SK-N-SH treated with all-trans-retinoic acid at 6 μM for 48 hours (cell line): ENCODE results near the gene TBX10.

Experiments used
- ARNTL ChIP-seq: fragments of 450-650 bp; formaldehyde crosslinking; IDR thresholded peaks from 2 replicates; pipeline ENCODE4 v1.5.0; 2020; ENCODE audit warnings: low read depth, mild to moderate bottlenecking, moderate library complexity, borderline replicate concordance
- CSDC2 ChIP-seq: fragments of 250-450 bp; sonication (Bioruptor Pico); IDR thresholded peaks from 2 replicates; pipeline ENCODE4 v1.5.0; 2020; ENCODE audit warnings: mild to moderate bottlenecking, moderate library complexity
- GLIS3 ChIP-seq: fragments of 250-450 bp; sonication (Bioruptor Pico); IDR thresholded peaks from 2 replicates; pipeline ENCODE4 v1.5.0; 2020; ENCODE audit warnings: mild to moderate bottlenecking, moderate library complexity
- ISL1 ChIP-seq: fragments of 250-450 bp; sonication (Bioruptor Pico); IDR thresholded peaks from 2 replicates; pipeline ENCODE4 v2.1.2; 2022; ENCODE audit warnings: mild to moderate bottlenecking, moderate library complexity
- OSR1 ChIP-seq: fragments of 250-450 bp; sonication (Bioruptor Pico); IDR thresholded peaks from 2 replicates; pipeline ENCODE4 v1.8.0; 2022; ENCODE audit warnings: moderate library complexity, mild to moderate bottlenecking, inconsistent platforms
- RARB ChIP-seq: fragments of 250-450 bp; sonication (Bioruptor Pico); IDR thresholded peaks from 2 replicates; pipeline ENCODE4 v1.8.0; 2021; ENCODE audit warnings: mild to moderate bottlenecking, moderate library complexity
- ZFP3 ChIP-seq: fragments of 250-450 bp; sonication (Bioruptor Pico); IDR thresholded peaks from 2 replicates; pipeline ENCODE4 v1.5.0; 2020; ENCODE audit warnings: mild to moderate bottlenecking, moderate library complexity
- ZNF565 ChIP-seq: fragments of 450-650 bp; formaldehyde crosslinking; conservative IDR thresholded peaks from 2 replicates; pipeline ENCODE4 v1.5.0; 2020; ENCODE audit warnings: low read depth, mild to moderate bottlenecking, moderate library complexity
- ZNF70 ChIP-seq: fragments of 450-650 bp; formaldehyde crosslinking; IDR thresholded peaks from 2 replicates; pipeline ENCODE4 v1.5.0; 2020; ENCODE audit warnings: mild to moderate bottlenecking, moderate library complexity
- ZNF8 ChIP-seq: fragments of 450-650 bp; formaldehyde crosslinking; IDR thresholded peaks from 2 replicates; pipeline ENCODE4 v1.5.0; 2020; ENCODE audit warnings: mild to moderate bottlenecking, moderate library complexity
- TF ChIP-seq, protein P1 (sequence below): fragments of 250-450 bp; sonication (Bioruptor Pico); IDR thresholded peaks from 2 replicates; pipeline ENCODE4 v1.5.0; 2020; ENCODE audit warnings: mild to moderate bottlenecking, moderate library complexity
- TF ChIP-seq, protein P2 (sequence below): fragments of 250-450 bp; sonication (Bioruptor Pico); IDR thresholded peaks from 2 replicates; pipeline ENCODE4 v1.5.1; 2021; ENCODE audit warnings: mild to moderate bottlenecking, moderate library complexity
- TF ChIP-seq, protein P3 (sequence below): fragments of 250-450 bp; sonication (Bioruptor Pico); IDR thresholded peaks from 2 replicates; pipeline ENCODE4 v1.8.0; 2020; ENCODE audit warnings: mild to moderate bottlenecking, moderate library complexity, borderline replicate concordance

DNA sequence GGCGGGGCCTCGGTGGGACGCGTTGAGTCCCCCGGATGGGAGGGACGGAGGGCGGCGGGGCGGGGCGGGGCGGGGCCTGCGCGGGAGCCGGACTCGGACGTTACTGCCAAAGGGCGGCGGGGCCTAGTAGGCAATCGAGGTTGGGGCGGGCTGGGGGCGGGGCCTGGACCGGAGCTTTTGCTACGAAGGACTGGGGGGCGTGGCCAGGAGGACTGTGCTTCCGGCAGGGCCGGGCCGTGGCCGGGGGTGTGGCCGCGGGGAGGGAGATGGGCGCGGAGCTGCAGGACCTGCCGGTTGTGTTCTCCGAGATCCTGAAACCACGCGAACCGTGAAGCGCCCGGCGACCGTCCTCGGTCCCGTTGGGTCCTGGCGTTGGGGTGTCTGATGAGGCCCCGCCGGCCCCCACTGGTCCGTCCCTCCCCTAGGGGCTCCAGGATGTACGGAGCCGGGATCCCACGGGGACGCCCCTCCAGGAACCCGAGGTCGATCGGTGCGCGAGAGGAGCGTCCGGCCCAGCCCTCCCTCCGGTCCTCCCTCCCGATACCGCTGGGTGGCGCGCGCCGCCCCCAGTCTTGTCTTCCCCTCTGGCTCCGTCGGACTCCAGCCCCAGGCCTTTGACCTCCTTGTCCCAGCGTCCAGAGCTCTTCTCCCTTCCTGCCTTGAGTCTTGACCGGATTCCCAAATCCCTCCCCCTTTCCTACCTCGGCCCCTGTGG, 9.2 kb downstream of the TBX10 start:
- TF ChIP-seq ZFP3 (CRISPR knock-in tag) (no peak), ARNTL (no peak), OSR1 (CRISPR knock-in tag) (no peak), CSDC2 (CRISPR knock-in tag) (no peak), ZNF70 (peak; percentile 53; the same call in 1 of the 2 replicates), RARB (no peak), ISL1 (CRISPR knock-in tag) (no peak), GLIS3 (CRISPR knock-in tag) (no peak), ZNF8 (no peak), ZNF565 (no peak)
- TF ChIP-seq, protein P1, sequence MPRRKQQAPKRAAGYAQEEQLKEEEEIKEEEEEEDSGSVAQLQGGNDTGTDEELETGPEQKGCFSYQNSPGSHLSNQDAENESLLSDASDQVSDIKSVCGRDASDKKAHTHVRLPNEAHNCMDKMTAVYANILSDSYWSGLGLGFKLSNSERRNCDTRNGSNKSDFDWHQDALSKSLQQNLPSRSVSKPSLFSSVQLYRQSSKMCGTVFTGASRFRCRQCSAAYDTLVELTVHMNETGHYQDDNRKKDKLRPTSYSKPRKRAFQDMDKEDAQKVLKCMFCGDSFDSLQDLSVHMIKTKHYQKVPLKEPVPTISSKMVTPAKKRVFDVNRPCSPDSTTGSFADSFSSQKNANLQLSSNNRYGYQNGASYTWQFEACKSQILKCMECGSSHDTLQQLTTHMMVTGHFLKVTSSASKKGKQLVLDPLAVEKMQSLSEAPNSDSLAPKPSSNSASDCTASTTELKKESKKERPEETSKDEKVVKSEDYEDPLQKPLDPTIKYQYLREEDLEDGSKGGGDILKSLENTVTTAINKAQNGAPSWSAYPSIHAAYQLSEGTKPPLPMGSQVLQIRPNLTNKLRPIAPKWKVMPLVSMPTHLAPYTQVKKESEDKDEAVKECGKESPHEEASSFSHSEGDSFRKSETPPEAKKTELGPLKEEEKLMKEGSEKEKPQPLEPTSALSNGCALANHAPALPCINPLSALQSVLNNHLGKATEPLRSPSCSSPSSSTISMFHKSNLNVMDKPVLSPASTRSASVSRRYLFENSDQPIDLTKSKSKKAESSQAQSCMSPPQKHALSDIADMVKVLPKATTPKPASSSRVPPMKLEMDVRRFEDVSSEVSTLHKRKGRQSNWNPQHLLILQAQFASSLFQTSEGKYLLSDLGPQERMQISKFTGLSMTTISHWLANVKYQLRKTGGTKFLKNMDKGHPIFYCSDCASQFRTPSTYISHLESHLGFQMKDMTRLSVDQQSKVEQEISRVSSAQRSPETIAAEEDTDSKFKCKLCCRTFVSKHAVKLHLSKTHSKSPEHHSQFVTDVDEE (CRISPR knock-in tag), result no peak
- TF ChIP-seq, protein P2, sequence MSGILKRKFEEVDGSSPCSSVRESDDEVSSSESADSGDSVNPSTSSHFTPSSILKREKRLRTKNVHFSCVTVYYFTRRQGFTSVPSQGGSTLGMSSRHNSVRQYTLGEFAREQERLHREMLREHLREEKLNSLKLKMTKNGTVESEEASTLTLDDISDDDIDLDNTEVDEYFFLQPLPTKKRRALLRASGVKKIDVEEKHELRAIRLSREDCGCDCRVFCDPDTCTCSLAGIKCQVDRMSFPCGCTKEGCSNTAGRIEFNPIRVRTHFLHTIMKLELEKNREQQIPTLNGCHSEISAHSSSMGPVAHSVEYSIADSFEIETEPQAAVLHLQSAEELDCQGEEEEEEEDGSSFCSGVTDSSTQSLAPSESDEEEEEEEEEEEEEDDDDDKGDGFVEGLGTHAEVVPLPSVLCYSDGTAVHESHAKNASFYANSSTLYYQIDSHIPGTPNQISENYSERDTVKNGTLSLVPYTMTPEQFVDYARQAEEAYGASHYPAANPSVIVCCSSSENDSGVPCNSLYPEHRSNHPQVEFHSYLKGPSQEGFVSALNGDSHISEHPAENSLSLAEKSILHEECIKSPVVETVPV (CRISPR knock-in tag), result no peak
- TF ChIP-seq, protein P3, sequence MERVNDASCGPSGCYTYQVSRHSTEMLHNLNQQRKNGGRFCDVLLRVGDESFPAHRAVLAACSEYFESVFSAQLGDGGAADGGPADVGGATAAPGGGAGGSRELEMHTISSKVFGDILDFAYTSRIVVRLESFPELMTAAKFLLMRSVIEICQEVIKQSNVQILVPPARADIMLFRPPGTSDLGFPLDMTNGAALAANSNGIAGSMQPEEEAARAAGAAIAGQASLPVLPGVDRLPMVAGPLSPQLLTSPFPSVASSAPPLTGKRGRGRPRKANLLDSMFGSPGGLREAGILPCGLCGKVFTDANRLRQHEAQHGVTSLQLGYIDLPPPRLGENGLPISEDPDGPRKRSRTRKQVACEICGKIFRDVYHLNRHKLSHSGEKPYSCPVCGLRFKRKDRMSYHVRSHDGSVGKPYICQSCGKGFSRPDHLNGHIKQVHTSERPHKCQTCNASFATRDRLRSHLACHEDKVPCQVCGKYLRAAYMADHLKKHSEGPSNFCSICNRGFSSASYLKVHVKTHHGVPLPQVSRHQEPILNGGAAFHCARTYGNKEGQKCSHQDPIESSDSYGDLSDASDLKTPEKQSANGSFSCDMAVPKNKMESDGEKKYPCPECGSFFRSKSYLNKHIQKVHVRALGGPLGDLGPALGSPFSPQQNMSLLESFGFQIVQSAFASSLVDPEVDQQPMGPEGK (CRISPR knock-in tag), result no peak
